Loucy (cell line): ENCODE measurements around the gene SLC9A8.

Experiments used
- H2AFZ ChIP-seq: fragments of 200-600 bp; sonication (generic); 2 replicates; pipeline ENCODE4 v1.6.0; 2016; ENCODE audit warnings: antibody characterized with exemption, mild to moderate bottlenecking, low read length, moderate library complexity
- H3F3A ChIP-seq: fragments of 200-600 bp; 2 replicates; pipeline ENCODE4 v1.6.0; 2016; ENCODE audit warnings: antibody characterized with exemption, low read depth, mild to moderate bottlenecking
- H3K27me3 ChIP-seq: fragments of 200-600 bp; sonication (generic); 2 replicates; pipeline ENCODE4 v1.6.1; 2014; ENCODE audit warnings: low read length, mild to moderate bottlenecking; ENCODE audit not compliant: insufficient read depth, poor library complexity, severe bottlenecking
- H3K36me3 ChIP-seq: fragments of 200-600 bp; sonication (generic); 2 replicates; pipeline ENCODE4 v1.6.1; 2016; ENCODE audit warnings: low read length; ENCODE audit not compliant: insufficient read depth
- H3K4me1 ChIP-seq: fragments of 200-600 bp; sonication (generic); 2 replicates; pipeline ENCODE4 v1.5.1; 2014; ENCODE audit warnings: low read length, mild to moderate bottlenecking; ENCODE audit not compliant: insufficient read depth, poor library complexity, severe bottlenecking
- H3K4me2 ChIP-seq: fragments of 200-600 bp; sonication (generic); 2 replicates; pipeline ENCODE4 v1.6.0; 2014; ENCODE audit warnings: antibody characterized with exemption, low read length, low read depth, mild to moderate bottlenecking; ENCODE audit not compliant: poor library complexity, severe bottlenecking
- H3K4me3 ChIP-seq: fragments of 200-600 bp; sonication (generic); 2 replicates; pipeline ENCODE4 v1.5.1; 2014; ENCODE audit warnings: low read length, mild to moderate bottlenecking, mixed read lengths; ENCODE audit not compliant: poor library complexity, severe bottlenecking
- H3K79me2 ChIP-seq: fragments of 200-600 bp; sonication (generic); 2 replicates; pipeline ENCODE4 v1.6.1; 2014; ENCODE audit warnings: low read length; ENCODE audit not compliant: insufficient read depth
- H3K9ac ChIP-seq: fragments of 200-600 bp; sonication (generic); 2 replicates; pipeline ENCODE4 v1.6.0; 2014; ENCODE audit warnings: mild to moderate bottlenecking, low read depth, low read length, moderate library complexity; ENCODE audit not compliant: poor library complexity, severe bottlenecking
- H3K9me2 ChIP-seq: fragments of 200-600 bp; sonication (generic); replicated peaks from 2 replicates; pipeline ENCODE4 v1.6.1; 2016; ENCODE audit warnings: low read depth, low read length, mixed read lengths
- H3K9me3 ChIP-seq: fragments of 200-600 bp; sonication (generic); 2 replicates; pipeline ENCODE4 v1.6.1; 2014; ENCODE audit warnings: mild to moderate bottlenecking, antibody characterized with exemption, low read length, low read depth; ENCODE audit not compliant: insufficient read depth
- H4K20me1 ChIP-seq: fragments of 200-600 bp; sonication (generic); 2 replicates; pipeline ENCODE4 v1.6.0; 2014; ENCODE audit warnings: antibody characterized with exemption, low read length, mild to moderate bottlenecking; ENCODE audit not compliant: insufficient read depth, poor library complexity, severe bottlenecking
- CTCF ChIP-seq: fragments of 200-600 bp; sonication (generic); conservative IDR thresholded peaks from 2 replicates; pipeline ENCODE4 v1.5.1; 2014; ENCODE audit warnings: mild to moderate bottlenecking, antibody characterized with exemption, low read length
- EZH2phosphoT487 ChIP-seq: fragments of 200-600 bp; IDR thresholded peaks from 2 replicates; pipeline ENCODE4 v1.6.1; 2018; ENCODE audit warnings: antibody characterized with exemption, mild to moderate bottlenecking, moderate library complexity, borderline replicate concordance

SLC9A8 gene

GRCh38 chr20:49896204-49896603 is 83.6 kb downstream of the SLC9A8 start:
- no peaks in the 10 kb centered on the region for H3K27me3 ChIP-seq
- no peaks in the 10 kb centered on the region for H3K36me3 ChIP-seq
- no peak overlapping the region for H3K9ac ChIP-seq
- TF ChIP-seq CTCF (no peak), EZH2phosphoT487 (no peak)
- H3K4me1 ChIP-seq, result no peaks in the 10 kb centered on the region
- H3K9me3 ChIP-seq, result no peaks in the 10 kb centered on the region
- no peaks in the 10 kb centered on the region for H3F3A ChIP-seq
- no peak overlapping the region for H3K4me3 ChIP-seq
- no peak overlapping the region for H2AFZ ChIP-seq
- H3K4me2 ChIP-seq, result no peak overlapping the region
- no peaks in the 10 kb centered on the region for H3K9me2 ChIP-seq
- H3K79me2 ChIP-seq, result no peaks in the 10 kb centered on the region
- H4K20me1 ChIP-seq, result no peaks in the 10 kb centered on the region

- no peak overlapping the region for H3K9ac ChIP-seq
- TF ChIP-seq CTCF, result no peak
- TF ChIP-seq EZH2phosphoT487, result no peak
- H3F3A ChIP-seq, result no peaks in the 10 kb centered on the region
- H3K4me1 ChIP-seq, result no peaks in the 10 kb centered on the region
- H3K9me3 ChIP-seq, result no peaks in the 10 kb centered on the region
- H3K79me2 ChIP-seq, result no peaks in the 10 kb centered on the region
- no peaks in the 10 kb centered on the region; the same call in 1 of the 2 replicates for H3K36me3 ChIP-seq
- no peaks in the 10 kb centered on the region for H4K20me1 ChIP-seq
- H3K4me2 ChIP-seq, result no peak overlapping the region
- no peaks in the 10 kb centered on the region for H3K27me3 ChIP-seq
- H3K9me2 ChIP-seq, result no peaks in the 10 kb centered on the region
- H2AFZ ChIP-seq, result no peak overlapping the region
- no peak overlapping the region for H3K4me3 ChIP-seq
Measured at GRCh38 chr20:49899541-49900383, 87.1 kb downstream of the SLC9A8 start.

GRCh38 chr20:49901588-49901987 is 89.0 kb downstream of the SLC9A8 start:
- H3K9me3 ChIP-seq, result no peaks in the 10 kb centered on the region
- no peaks in the 10 kb centered on the region for H3K79me2 ChIP-seq
- no peaks in the 10 kb centered on the region for H3K27me3 ChIP-seq
- TF ChIP-seq EZH2phosphoT487 (no peak), CTCF (no peak)
- no peak overlapping the region for H3K4me2 ChIP-seq
- no peak overlapping the region for H2AFZ ChIP-seq
- no peak overlapping the region for H3K4me3 ChIP-seq
- H3K9me2 ChIP-seq, result no peaks in the 10 kb centered on the region
- H4K20me1 ChIP-seq, result no peaks in the 10 kb centered on the region
- H3K36me3 ChIP-seq, result peaks cover 16% of the 10 kb centered on the region; the same call in 1 of the 2 replicates
- H3F3A ChIP-seq, result no peaks in the 10 kb centered on the region
- no peaks in the 10 kb centered on the region for H3K4me1 ChIP-seq
- no peak overlapping the region for H3K9ac ChIP-seq
